BJ (cell line): ENCODE results near the gene AKAP1. TPM values are rescaled to one million over a fixed set of nuclear protein-coding genes. Genes with fewer than 3 reads are reported as not detected.

Source experiments
- CTCF ChIA-PET: fragments of 350-600 bp; formaldehyde crosslinking; extraction: SDS; loops from one replicate; lab custom pipeline; 2021; ENCODE audit warnings: antibody characterized with exemption, inconsistent platforms; lab: Yijun Ruan, JAX
- POLR2A ChIA-PET: fragments of 300-600 bp; sonication (Branson Sonifier 250); formaldehyde crosslinking; extraction: SDS; loops from one replicate; lab custom pipeline; 2021; ENCODE audit warnings: antibody characterized with exemption; lab: Charles Lee
- DNase-seq: peaks from one replicate; pipeline ENCODE4 v3.0.0-alpha.2; 2011; ENCODE audit warnings: low read depth
- H3K27me3 ChIP-seq: 2 replicates; pipeline ENCODE4 v1.6.0; 2011; ENCODE audit warnings: low read length; ENCODE audit not compliant: control insufficient read depth, insufficient read depth
- H3K36me3 ChIP-seq: 2 replicates; pipeline ENCODE4 v1.5.1; 2011; ENCODE audit warnings: low read length; ENCODE audit not compliant: control insufficient read depth, insufficient read depth
- H3K4me3 ChIP-seq: 2 replicates; pipeline ENCODE4 v1.5.1; 2011; ENCODE audit warnings: low read depth, mild to moderate bottlenecking, control low read depth, low read length
- polyA plus RNA-seq: library from polyadenylated mRNA; depleted of rRNA; stranded (reverse); fragments of >200 nt; gene quantifications from 2 replicates; pipeline ENCODE4 v1.2.3, GENCODE V29; 2011
- TF ChIP-seq, protein P1 (sequence below): IDR thresholded peaks from 2 replicates; pipeline ENCODE4 v1.5.1; 2011; ENCODE audit warnings: low read depth, mild to moderate bottlenecking, control low read depth, inconsistent platforms, low read length, moderate library complexity; ENCODE audit not compliant: insufficient read depth

The AKAP1 gene
- polyA plus RNA-seq, 1 experiment, result 15.7 TPM

DNA sequence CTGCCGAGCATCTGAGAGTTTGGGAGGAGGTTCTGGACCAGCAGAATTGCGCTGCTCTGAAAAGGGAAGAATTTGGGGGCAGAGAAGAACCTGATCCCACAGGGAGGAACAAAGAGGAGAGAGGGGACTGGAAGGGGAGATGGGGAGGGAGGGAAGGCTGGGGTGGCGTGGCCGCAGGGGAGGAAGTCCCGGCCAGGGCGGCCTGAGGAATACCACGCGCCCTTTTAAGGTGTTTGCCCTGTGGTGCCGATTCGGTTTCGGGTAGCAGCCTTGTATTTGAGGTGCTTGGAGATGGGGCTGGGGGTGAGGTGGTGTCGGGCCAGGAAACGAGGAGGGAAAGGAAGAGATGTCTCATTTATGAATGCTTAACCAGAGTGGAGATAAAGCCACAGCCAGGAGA, 51.3 kb downstream of the AKAP1 start:
- Histone ChIP-seq H3K27me3 (no peaks in the 10 kb centered on the region; the same call in 1 of the 2 replicates), H3K36me3 (no peaks in the 10 kb centered on the region), H3K4me3 (no peak overlapping the region)
- CTCF ChIA-PET, result interaction anchor here (0.6 to 0.8 kb wide), 2 partner anchors 462 to 924 kb away, joined by 3 read pairs; no protein-coding TSS in a partner anchor
- DNase-seq, result no peak
- POLR2A ChIA-PET, result no interaction called here
- TF ChIP-seq, protein P1, sequence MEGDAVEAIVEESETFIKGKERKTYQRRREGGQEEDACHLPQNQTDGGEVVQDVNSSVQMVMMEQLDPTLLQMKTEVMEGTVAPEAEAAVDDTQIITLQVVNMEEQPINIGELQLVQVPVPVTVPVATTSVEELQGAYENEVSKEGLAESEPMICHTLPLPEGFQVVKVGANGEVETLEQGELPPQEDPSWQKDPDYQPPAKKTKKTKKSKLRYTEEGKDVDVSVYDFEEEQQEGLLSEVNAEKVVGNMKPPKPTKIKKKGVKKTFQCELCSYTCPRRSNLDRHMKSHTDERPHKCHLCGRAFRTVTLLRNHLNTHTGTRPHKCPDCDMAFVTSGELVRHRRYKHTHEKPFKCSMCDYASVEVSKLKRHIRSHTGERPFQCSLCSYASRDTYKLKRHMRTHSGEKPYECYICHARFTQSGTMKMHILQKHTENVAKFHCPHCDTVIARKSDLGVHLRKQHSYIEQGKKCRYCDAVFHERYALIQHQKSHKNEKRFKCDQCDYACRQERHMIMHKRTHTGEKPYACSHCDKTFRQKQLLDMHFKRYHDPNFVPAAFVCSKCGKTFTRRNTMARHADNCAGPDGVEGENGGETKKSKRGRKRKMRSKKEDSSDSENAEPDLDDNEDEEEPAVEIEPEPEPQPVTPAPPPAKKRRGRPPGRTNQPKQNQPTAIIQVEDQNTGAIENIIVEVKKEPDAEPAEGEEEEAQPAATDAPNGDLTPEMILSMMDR, result no peak

DNA sequence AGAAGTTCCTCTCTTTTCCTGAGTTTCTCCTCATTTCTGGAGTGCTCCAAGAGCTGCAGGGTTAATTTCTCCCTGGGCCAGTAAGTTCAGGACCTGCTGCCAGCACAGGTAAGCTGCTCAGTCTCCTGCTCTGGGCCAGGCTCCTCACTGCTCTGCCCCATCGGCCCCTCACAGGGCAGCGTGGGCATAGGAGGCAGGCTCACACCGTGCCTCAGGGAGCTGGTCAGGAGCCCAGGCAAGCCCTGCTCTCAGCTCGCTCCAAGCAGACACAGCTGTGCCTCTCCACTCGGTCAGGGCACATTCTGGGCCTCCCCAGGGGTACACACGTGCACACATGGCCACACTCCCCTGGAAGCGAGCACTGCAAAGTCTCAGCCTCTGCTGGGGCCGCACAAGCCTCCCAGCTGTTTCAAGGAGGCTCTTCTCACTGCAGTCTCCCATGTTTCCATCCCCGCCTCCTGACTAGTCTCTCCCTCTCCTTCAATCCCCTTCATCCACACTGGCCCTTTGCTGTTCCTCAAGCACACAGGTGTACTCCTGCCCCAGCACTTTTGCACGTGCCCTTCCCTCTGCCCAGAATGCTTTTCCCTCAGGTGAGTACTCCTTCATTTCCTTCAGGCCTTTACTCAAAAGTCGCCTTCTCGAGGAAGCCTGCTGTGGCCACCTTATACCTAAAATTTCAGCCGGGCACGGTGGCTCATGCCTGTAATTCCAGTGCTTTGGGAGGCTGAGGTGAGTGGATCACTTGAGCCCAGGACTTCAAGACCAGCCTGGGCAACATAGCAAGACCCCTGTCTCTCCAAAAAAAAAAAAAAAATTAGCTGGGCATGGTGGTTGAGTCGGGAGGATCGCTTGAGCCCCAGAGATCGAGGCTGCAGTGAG, 53.2 kb downstream of the AKAP1 start:
- H3K36me3 ChIP-seq, result no peaks in the 10 kb centered on the region
- TF ChIP-seq, protein P1, result no peak
- DNase-seq, result no peak
- CTCF ChIA-PET, result interaction anchor here (0.6 kb wide), 1 partner anchor 8 kb away, joined by 4 read pairs; no protein-coding TSS in a partner anchor
- H3K4me3 ChIP-seq, result no peak overlapping the region
- H3K27me3 ChIP-seq, result no peaks in the 10 kb centered on the region; the same call in 1 of the 2 replicates
- POLR2A ChIA-PET, result no interaction called here

DNA sequence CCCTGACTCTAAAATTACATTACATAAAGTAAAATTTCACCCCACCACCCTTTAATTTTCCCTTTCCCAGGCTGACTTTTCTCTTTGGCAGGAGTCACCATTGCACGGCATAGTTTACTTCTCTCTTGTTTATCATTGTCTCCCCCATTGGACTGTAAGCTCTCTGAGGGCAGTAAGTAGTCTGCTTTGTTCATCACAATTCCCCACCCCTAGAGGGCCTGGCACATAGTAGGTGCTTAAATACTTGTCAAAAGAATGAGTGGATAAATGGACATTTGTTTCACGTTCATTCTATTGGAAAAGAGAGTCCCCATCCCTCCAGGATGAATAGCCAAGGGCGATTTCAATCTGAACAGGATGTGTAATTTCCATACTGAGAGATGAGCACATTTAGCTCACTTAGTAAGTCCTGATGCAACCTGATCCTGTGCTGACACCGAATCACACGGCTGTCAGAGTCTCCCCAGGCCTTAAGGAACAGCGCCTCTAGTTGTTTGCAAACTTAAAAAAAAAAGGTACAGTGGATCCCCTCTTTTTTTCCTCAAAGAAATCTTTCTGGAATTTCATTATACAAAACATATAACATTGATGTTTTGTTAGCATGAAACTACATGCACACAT, 54.0 kb downstream of the AKAP1 start:
- ChIA-PET CTCF (interaction anchor here (0.6 kb wide), 1 partner anchor 9 kb away, joined by 4 read pairs; no protein-coding TSS in a partner anchor), POLR2A (no interaction called here)
- H3K4me3 ChIP-seq, result no peak overlapping the region
- TF ChIP-seq, protein P1, result no peak
- H3K27me3 ChIP-seq, result no peaks in the 10 kb centered on the region; the same call in 1 of the 2 replicates
- DNase-seq, result no peak
- H3K36me3 ChIP-seq, result no peaks in the 10 kb centered on the region

DNA sequence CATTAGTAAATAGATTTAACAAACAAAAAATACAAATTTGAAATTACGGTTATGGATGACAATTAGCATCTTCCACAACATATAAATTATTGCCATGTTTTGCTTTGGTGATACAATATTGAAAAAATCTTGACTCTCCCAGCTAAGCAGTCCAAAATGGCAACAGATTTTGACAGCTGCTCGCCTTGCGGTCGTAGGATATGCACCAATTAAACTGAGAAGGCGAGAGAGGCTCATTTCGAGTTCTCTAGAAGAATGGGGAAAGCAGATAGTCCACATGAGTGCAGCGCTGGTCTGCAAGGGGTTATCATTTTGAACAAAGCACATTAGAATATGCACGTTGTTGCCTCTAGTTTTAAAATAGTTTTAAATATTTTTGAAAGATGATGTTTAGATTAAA, 55.3 kb downstream of the AKAP1 start:
- Histone ChIP-seq H3K36me3 (no peaks in the 10 kb centered on the region), H3K4me3 (no peak overlapping the region), H3K27me3 (no peaks in the 10 kb centered on the region; the same call in 1 of the 2 replicates)
- TF ChIP-seq, protein P1, result no peak
- CTCF ChIA-PET, result no interaction called here
- DNase-seq, result no peak
- POLR2A ChIA-PET, result no interaction called here

DNA sequence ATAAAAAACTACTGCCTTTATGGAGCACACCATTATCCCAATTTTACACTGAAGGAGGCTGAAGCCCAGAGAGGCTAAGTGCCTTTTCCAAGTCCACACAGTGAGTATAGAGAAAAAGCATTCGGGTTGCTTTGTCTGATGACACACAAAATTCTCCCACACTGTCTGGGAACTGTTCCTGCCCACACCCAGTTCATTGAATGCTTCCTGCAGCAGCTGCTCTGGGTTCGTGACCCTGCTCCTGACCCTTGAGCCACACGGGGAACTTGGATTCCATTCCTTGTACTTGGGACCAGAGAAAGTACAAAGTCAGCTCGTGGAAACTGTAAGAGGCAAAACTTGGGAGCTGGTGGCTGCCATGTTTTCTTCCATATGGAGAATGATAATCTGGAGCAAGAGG, 57.9 kb downstream of the AKAP1 start:
- Histone ChIP-seq H3K36me3 (no peaks in the 10 kb centered on the region), H3K4me3 (no peak overlapping the region), H3K27me3 (no peaks in the 10 kb centered on the region; the same call in 1 of the 2 replicates)
- ChIA-PET POLR2A (no interaction called here), CTCF (interaction anchor here (0.6 to 1.4 kb wide), 6 partner anchors 24 to 690 kb away, joined by 3 to 5 read pairs (median 4); no protein-coding TSS in a partner anchor)
- no peak for DNase-seq
- TF ChIP-seq, protein P1, result no peak
